A549 (cell line): ENCODE data around the gene PLOD2. TPM values are rescaled to one million over a fixed set of nuclear protein-coding genes. Genes with fewer than 3 reads are reported as not detected.

Experiments
- ATAC-seq, 2 experiments: fragments of 200-7000 bp in 1 of 2; fragments of >200 bp in 1 of 2; cut with Nextera tagmentation in 1 of 2; cut with Tn5 transposase in 1 of 2; 3 replicates each; pipeline versions ENCODE4 v1.8.0 to v1.9.1; 2018 to 2020; ENCODE audit warnings: mild to moderate bottlenecking in 1 of 2, moderate library complexity in 1 of 2
- CTCF ChIA-PET: fragments of 300-600 bp; sonication (Branson Sonifier 250); formaldehyde crosslinking; extraction: SDS; loops from one replicate; lab custom pipeline; 2021; ENCODE audit warnings: antibody characterized with exemption, inconsistent platforms; lab: Yijun Ruan, JAX
- POLR2A ChIA-PET: fragments of 350-600 bp; formaldehyde crosslinking; extraction: SDS; loops from one replicate; lab custom pipeline; 2021; ENCODE audit warnings: antibody characterized with exemption, inconsistent platforms; lab: Yijun Ruan, JAX
- DNase-seq, 2 experiments: peaks; one replicate each; pipeline versions ENCODE4 v3.0.0 to v3.0.0-alpha.2; 2011 to 2016; ENCODE audit warnings: low read depth in 1 of 2, low spot score in 1 of 2
- FAIRE-seq: peaks from 2 replicates; lab custom pipeline; 2011; peaks lifted over from hg19 to GRCh38; lab: Jason Lieb, UNC
- H3K27ac ChIP-seq, 2 experiments: fragments of >200 bp; sonication (Bioruptor Twin); formaldehyde crosslinking; 3 replicates each; pipeline ENCODE4 v1.5.1; 2016 to 2017
- H3K4me1 ChIP-seq: fragments of >200 bp; sonication (Bioruptor Twin); formaldehyde crosslinking; 3 replicates; pipeline ENCODE4 v1.6.1; 2016
- H3K4me2 ChIP-seq: fragments of >200 bp; sonication (Bioruptor Twin); formaldehyde crosslinking; 3 replicates; pipeline ENCODE4 v1.6.1; 2016
- H3K4me3 ChIP-seq: fragments of >200 bp; sonication (Bioruptor Twin); formaldehyde crosslinking; 3 replicates; pipeline ENCODE4 v1.5.1; 2016
- H3K9me3 ChIP-seq: fragments of >200 bp; sonication (Bioruptor Twin); formaldehyde crosslinking; 3 replicates; pipeline ENCODE4 v1.6.1; 2016
- CHD2 ChIP-seq: fragments of 150-350 bp; IDR thresholded peaks from 2 replicates; pipeline ENCODE4 v1.6.1; 2014; ENCODE audit warnings: low read length; ENCODE audit not compliant: partially characterized antibody
- CHD4 ChIP-seq: fragments of 200-600 bp; sonication (generic); IDR thresholded peaks from 2 replicates; pipeline ENCODE4 v1.6.1; 2016; ENCODE audit warnings: antibody characterized with exemption, mild to moderate bottlenecking, borderline replicate concordance
- EHMT2 ChIP-seq: fragments of 200-600 bp; sonication (generic); IDR thresholded peaks from 2 replicates; pipeline ENCODE4 v1.6.1; 2016; ENCODE audit warnings: antibody characterized with exemption, low read depth, mild to moderate bottlenecking, moderate library complexity
- EP300 ChIP-seq, 2 experiments: fragments of >200 bp; sonication (Bioruptor Twin); formaldehyde crosslinking; IDR thresholded peaks; 2 replicates in 1 of 2; 3 replicates in 1 of 2; pipeline ENCODE4 v1.6.1; 2016 to 2017
- FOSB ChIP-seq: fragments of 250-450 bp; sonication (Bioruptor Pico); IDR thresholded peaks from 2 replicates; pipeline ENCODE4 v1.5.0; 2020; ENCODE audit warnings: mild to moderate bottlenecking, moderate library complexity
- GATA3 ChIP-seq: IDR thresholded peaks from 2 replicates; pipeline ENCODE4 v1.6.1; 2012; ENCODE audit warnings: borderline replicate concordance
- HEYL ChIP-seq: fragments of 250-450 bp; sonication (Bioruptor Pico); IDR thresholded peaks from 2 replicates; pipeline ENCODE4 v1.8.0; 2021; ENCODE audit warnings: mild to moderate bottlenecking, moderate library complexity
- HOXA7 ChIP-seq: fragments of 250-450 bp; sonication (Bioruptor Pico); IDR thresholded peaks from 2 replicates; pipeline ENCODE4 v1.5.0; 2020; ENCODE audit warnings: mild to moderate bottlenecking, moderate library complexity
- KDM5A ChIP-seq: fragments of 200-600 bp; sonication (generic); IDR thresholded peaks from 2 replicates; pipeline ENCODE4 v1.6.1; 2016; ENCODE audit warnings: antibody characterized with exemption, mild to moderate bottlenecking
- MYC ChIP-seq: IDR thresholded peaks from 2 replicates; pipeline ENCODE4 v1.6.1; 2012; ENCODE audit warnings: mild to moderate bottlenecking, inconsistent platforms, low read length, improper control_type of control experiment, borderline replicate concordance
- NR3C1 ChIP-seq: fragments of >200 bp; sonication (Bioruptor Twin); formaldehyde crosslinking; IDR thresholded peaks from 3 replicates; pipeline ENCODE4 v1.6.1; 2017
- POLR2AphosphoS2 ChIP-seq: conservative IDR thresholded peaks from 2 replicates; pipeline ENCODE4 v1.6.1; 2012; ENCODE audit warnings: low read length, improper control_type of control experiment, inconsistent platforms
- RARB ChIP-seq: fragments of 250-450 bp; sonication (Bioruptor Pico); IDR thresholded peaks from 2 replicates; pipeline ENCODE4 v1.8.0; 2021; ENCODE audit warnings: mild to moderate bottlenecking, moderate library complexity
- RNF2 ChIP-seq: fragments of 200-600 bp; sonication (generic); IDR thresholded peaks from 2 replicates; pipeline ENCODE4 v1.6.1; 2016; ENCODE audit warnings: low read depth, mild to moderate bottlenecking, antibody characterized with exemption, moderate library complexity, borderline replicate concordance
- TP53 ChIP-seq: fragments of 250-450 bp; sonication (Bioruptor Pico); IDR thresholded peaks from 2 replicates; pipeline ENCODE4 v1.5.0; 2021; ENCODE audit warnings: mild to moderate bottlenecking, moderate library complexity
- ZC3H11A ChIP-seq: fragments of 450-650 bp; IDR thresholded peaks from 2 replicates; pipeline ENCODE4 v1.6.1; 2014; ENCODE audit warnings: antibody characterized with exemption, mild to moderate bottlenecking
- polyA plus RNA-seq, 4 experiments: library from polyadenylated mRNA; depleted of rRNA in 3 of 4; stranded (reverse); fragments of >200 nt; fragmentation: RNase III in 1 of 4; extraction: RNeasy Plus Mini Kit Qiagen cat#74134 plus additional on column Dnase treatment in 1 of 4; gene quantifications; 2 replicates in 3 of 4; 3 replicates in 1 of 4; pipeline ENCODE4 v1.2.3, GENCODE V29; 2011 to 2017
- TF ChIP-seq, protein P1 (sequence below): IDR thresholded peaks from 2 replicates; pipeline ENCODE4 v1.6.1; 2012
- TF ChIP-seq, protein P2 (sequence below): IDR thresholded peaks from 2 replicates; pipeline ENCODE4 v1.6.1; 2012; ENCODE audit warnings: low read depth, borderline replicate concordance
- TF ChIP-seq, protein P3 (sequence below): fragments of 250-450 bp; sonication (Bioruptor Pico); IDR thresholded peaks from 2 replicates; pipeline ENCODE4 v1.5.0; 2020; ENCODE audit warnings: low read depth, mild to moderate bottlenecking, moderate library complexity
- TF ChIP-seq, protein P4 (sequence below): fragments of 200-600 bp; sonication (generic); IDR thresholded peaks from 2 replicates; pipeline ENCODE4 v1.6.1; 2016; ENCODE audit warnings: antibody characterized with exemption, mild to moderate bottlenecking, moderate library complexity
- TF ChIP-seq, protein P5 (sequence below): fragments of >200 bp; sonication (Bioruptor Twin); formaldehyde crosslinking; IDR thresholded peaks from 3 replicates; pipeline ENCODE4 v1.5.1; 2016

Gene PLOD2
- polyA plus RNA-seq, 2 of the 4 experiments (the other 2 are of a cell fraction), result 159 to 174 TPM

DNA sequence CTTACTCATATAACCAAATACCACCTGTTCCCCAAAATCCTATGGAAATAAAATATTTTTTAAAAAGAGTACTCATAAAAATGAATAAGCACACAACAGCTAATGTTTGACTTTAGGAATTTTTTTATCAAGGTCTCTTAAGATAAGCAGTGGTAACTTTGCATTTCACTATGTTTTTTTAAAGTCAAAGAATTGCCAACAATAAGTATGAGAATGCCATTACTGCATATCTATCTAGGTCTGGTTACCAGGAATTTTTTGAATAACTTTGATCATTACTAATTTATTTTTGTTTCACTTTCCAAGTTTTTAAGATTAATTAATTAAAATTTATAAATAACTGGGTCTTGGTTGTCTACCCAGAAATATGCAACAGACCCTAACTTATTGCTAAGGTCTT is 48.4 kb upstream of the PLOD2 start:
- CTCF ChIA-PET, result interaction anchor here (1.0 kb wide), 1 partner anchor 10 kb away, joined by 3 read pairs; no protein-coding TSS in a partner anchor
- H3K4me3 ChIP-seq, result no peak overlapping the region
- FAIRE-seq, result no peak
- H3K27ac ChIP-seq, result no peak overlapping the region
- TF ChIP-seq, protein P1, sequence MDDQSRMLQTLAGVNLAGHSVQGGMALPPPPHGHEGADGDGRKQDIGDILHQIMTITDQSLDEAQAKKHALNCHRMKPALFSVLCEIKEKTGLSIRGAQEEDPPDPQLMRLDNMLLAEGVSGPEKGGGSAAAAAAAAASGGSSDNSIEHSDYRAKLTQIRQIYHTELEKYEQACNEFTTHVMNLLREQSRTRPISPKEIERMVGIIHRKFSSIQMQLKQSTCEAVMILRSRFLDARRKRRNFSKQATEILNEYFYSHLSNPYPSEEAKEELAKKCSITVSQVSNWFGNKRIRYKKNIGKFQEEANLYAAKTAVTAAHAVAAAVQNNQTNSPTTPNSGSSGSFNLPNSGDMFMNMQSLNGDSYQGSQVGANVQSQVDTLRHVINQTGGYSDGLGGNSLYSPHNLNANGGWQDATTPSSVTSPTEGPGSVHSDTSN, result no peak
- TF ChIP-seq ZC3H11A (no peak), HEYL (CRISPR knock-in tag) (no peak)
- no peak for ATAC-seq
- no peaks in the 10 kb centered on the region for H3K9me3 ChIP-seq
- H3K4me1 ChIP-seq, result no peaks in the 10 kb centered on the region
- H3K4me2 ChIP-seq, result no peak overlapping the region
- POLR2A ChIA-PET, result no interaction called here
- no peak for DNase-seq

DNA sequence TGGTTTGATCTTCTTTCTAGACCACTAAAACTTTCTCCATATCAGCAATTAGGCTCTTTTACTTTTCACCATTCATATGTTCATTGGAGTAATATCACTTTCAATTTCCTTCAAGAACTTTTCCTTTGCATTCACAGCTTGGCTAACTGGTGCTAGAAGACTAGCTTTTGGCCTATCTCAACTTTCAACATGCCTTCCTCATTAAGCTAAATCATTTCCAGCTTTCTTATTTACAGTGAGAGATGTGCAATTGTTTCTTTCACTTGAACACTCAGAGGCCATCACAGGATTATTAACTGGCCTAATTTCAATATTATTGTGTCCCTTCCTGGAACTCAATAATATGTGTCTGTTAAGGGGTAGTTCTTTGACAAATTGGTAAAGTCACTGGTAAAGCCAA is 42.8 kb upstream of the PLOD2 start:
- H3K4me2 ChIP-seq, result no peak overlapping the region
- TF ChIP-seq EHMT2 (no peak), GATA3 (no peak), HOXA7 (no peak), TP53 (no peak), KDM5A (no peak), FOSB (no peak), EP300 (IDR thresholded peaks at IDR 0.05) (no peak), CHD4 (no peak), RARB (CRISPR knock-in tag) (no peak), NR3C1 (no peak), MYC (no peak), CHD2 (no peak), HEYL (CRISPR knock-in tag) (no peak), POLR2AphosphoS2 (no peak), RNF2 (no peak)
- TF ChIP-seq, protein P2, sequence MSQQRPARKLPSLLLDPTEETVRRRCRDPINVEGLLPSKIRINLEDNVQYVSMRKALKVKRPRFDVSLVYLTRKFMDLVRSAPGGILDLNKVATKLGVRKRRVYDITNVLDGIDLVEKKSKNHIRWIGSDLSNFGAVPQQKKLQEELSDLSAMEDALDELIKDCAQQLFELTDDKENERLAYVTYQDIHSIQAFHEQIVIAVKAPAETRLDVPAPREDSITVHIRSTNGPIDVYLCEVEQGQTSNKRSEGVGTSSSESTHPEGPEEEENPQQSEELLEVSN, result no peak
- TF ChIP-seq, protein P3, sequence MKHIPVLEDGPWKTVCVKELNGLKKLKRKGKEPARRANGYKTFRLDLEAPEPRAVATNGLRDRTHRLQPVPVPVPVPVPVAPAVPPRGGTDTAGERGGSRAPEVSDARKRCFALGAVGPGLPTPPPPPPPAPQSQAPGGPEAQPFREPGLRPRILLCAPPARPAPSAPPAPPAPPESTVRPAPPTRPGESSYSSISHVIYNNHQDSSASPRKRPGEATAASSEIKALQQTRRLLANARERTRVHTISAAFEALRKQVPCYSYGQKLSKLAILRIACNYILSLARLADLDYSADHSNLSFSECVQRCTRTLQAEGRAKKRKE (CRISPR knock-in tag), result no peak
- TF ChIP-seq, protein P4, sequence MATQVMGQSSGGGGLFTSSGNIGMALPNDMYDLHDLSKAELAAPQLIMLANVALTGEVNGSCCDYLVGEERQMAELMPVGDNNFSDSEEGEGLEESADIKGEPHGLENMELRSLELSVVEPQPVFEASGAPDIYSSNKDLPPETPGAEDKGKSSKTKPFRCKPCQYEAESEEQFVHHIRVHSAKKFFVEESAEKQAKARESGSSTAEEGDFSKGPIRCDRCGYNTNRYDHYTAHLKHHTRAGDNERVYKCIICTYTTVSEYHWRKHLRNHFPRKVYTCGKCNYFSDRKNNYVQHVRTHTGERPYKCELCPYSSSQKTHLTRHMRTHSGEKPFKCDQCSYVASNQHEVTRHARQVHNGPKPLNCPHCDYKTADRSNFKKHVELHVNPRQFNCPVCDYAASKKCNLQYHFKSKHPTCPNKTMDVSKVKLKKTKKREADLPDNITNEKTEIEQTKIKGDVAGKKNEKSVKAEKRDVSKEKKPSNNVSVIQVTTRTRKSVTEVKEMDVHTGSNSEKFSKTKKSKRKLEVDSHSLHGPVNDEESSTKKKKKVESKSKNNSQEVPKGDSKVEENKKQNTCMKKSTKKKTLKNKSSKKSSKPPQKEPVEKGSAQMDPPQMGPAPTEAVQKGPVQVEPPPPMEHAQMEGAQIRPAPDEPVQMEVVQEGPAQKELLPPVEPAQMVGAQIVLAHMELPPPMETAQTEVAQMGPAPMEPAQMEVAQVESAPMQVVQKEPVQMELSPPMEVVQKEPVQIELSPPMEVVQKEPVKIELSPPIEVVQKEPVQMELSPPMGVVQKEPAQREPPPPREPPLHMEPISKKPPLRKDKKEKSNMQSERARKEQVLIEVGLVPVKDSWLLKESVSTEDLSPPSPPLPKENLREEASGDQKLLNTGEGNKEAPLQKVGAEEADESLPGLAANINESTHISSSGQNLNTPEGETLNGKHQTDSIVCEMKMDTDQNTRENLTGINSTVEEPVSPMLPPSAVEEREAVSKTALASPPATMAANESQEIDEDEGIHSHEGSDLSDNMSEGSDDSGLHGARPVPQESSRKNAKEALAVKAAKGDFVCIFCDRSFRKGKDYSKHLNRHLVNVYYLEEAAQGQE, result no peak
- TF ChIP-seq, protein P5, sequence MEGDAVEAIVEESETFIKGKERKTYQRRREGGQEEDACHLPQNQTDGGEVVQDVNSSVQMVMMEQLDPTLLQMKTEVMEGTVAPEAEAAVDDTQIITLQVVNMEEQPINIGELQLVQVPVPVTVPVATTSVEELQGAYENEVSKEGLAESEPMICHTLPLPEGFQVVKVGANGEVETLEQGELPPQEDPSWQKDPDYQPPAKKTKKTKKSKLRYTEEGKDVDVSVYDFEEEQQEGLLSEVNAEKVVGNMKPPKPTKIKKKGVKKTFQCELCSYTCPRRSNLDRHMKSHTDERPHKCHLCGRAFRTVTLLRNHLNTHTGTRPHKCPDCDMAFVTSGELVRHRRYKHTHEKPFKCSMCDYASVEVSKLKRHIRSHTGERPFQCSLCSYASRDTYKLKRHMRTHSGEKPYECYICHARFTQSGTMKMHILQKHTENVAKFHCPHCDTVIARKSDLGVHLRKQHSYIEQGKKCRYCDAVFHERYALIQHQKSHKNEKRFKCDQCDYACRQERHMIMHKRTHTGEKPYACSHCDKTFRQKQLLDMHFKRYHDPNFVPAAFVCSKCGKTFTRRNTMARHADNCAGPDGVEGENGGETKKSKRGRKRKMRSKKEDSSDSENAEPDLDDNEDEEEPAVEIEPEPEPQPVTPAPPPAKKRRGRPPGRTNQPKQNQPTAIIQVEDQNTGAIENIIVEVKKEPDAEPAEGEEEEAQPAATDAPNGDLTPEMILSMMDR, result no peak
- H3K4me3 ChIP-seq, result no peak overlapping the region
- no peaks in the 10 kb centered on the region for H3K9me3 ChIP-seq
- CTCF ChIA-PET, result interaction anchor here (0.8 to 2.8 kb wide), 4 partner anchors 15 to 427 kb away, joined by 3 to 14 read pairs (median 8); no protein-coding TSS in a partner anchor
- H3K4me1 ChIP-seq, result no peaks in the 10 kb centered on the region
- H3K27ac ChIP-seq, result no peak overlapping the region
- DNase-seq, result no peak
- FAIRE-seq, result no peak
- POLR2A ChIA-PET, result no interaction called here
- no peak for ATAC-seq
